ENCODE measurements around the gene RUFY3. TPM values are rescaled to one million over a fixed set of nuclear protein-coding genes. Genes with fewer than 3 reads are reported as not detected.

The RUFY3 gene
- total RNA-seq, 1 experiment from 2014 or later, result 25.1 TPM

GRCh38 chr4:70711599-70711998 is 10.2 kb upstream of the RUFY3 start:
- H3K27me3 ChIP-seq (replicated peaks; ENCODE audit: insufficient read depth, low read depth, low read length, poor library complexity), result no peaks in the 10 kb centered on the region
- no peaks in the 10 kb centered on the region for H3K4me1 ChIP-seq (ENCODE audit: insufficient read depth, low read length, poor library complexity, severe bottlenecking)
- ChIA-PET CTCF (no interaction called here), POLR2A (ENCODE audit: low non-redundant PET) (interaction anchor here (0.5 kb wide), 1 partner anchor 166 kb away, joined by 3 read pairs; no protein-coding TSS in a partner anchor)
- no TSS peak for BruUV-seq (replicated peaks)
- TF ChIP-seq EZH2 (IDR thresholded peaks at IDR 0.05; ENCODE audit: borderline replicate concordance, low read depth, low read length, poor library complexity, severe bottlenecking) (no peak), CTCF (conservative IDR thresholded peaks at IDR 0.05; ENCODE audit: low read depth, low read length) (no peak)
- H3K9me3 ChIP-seq (ENCODE audit: low read depth, low read length, poor library complexity, severe bottlenecking), result no peaks in the 10 kb centered on the region
- no peak overlapping the region for H3K4me3 ChIP-seq (ENCODE audit: low read depth, low read length, poor library complexity, severe bottlenecking)
- no peak overlapping the region for H3K27ac ChIP-seq (ENCODE audit: low read depth, low read length, poor library complexity, severe bottlenecking)
- intact Hi-C loops (cut with micrococcal nuclease; ENCODE audit: unreplicated experiment), result no loop called here
- H3K36me3 ChIP-seq (ENCODE audit: insufficient read depth, low read length, poor library complexity, severe bottlenecking), result no peaks in the 10 kb centered on the region
- DNase-seq (ENCODE audit: low spot score), result no peak

GRCh38 chr4:70712150-70712549 is 9.6 kb upstream of the RUFY3 start:
- BruUV-seq (replicated peaks), result no TSS peak
- CTCF ChIA-PET, result no interaction called here

DNA sequence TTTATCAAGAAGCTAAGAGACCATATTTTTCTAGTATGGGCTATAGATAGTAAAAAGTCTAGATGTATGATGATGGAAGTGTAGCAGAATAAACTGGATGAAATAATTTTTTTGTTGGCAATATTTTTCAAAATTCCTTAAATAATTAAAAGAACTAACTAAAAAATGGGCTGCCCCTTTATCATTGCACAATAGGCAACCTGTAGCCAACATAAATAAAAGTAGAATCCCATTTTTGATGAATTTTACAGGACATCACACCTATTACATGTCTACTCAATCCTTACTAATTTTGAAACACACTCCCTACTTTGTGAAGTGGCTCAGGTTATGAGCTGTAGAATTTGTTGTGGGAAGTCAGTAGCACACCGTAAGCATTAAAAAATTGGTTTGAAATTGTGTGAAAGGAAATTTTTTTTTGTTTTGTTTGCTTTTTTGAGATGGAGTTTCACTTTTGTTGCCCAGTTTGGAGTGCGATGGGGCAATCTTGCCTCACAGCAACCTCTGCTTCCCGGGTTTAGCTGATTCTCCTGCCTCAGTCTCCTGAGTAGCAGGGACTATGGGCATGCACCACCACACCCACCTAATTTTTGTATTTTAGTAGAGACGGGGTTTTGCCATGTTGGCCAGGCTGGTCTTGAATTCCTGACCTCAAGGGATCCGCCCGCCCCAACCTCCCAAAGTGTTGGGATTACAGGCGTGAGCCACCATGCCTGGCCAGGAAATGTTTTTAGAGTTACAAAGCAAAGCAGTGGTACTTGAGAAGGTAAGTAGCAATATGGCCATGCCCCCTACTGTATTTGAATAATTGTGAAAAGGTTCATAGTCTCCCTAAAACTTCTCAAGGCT is 8.9 kb upstream of the RUFY3 start:
- Histone ChIP-seq H3K27ac (ENCODE audit: low read depth, low read length, poor library complexity, severe bottlenecking) (no peak overlapping the region), H3K4me3 (ENCODE audit: low read depth, low read length, poor library complexity, severe bottlenecking) (no peak overlapping the region), H3K9me3 (ENCODE audit: low read depth, low read length, poor library complexity, severe bottlenecking) (no peaks in the 10 kb centered on the region), H3K4me1 (ENCODE audit: insufficient read depth, low read length, poor library complexity, severe bottlenecking) (no peaks in the 10 kb centered on the region), H3K27me3 (replicated peaks; ENCODE audit: insufficient read depth, low read depth, low read length, poor library complexity) (no peaks in the 10 kb centered on the region), H3K36me3 (ENCODE audit: insufficient read depth, low read length, poor library complexity, severe bottlenecking) (no peaks in the 10 kb centered on the region)
- ChIA-PET CTCF (no interaction called here), POLR2A (ENCODE audit: low non-redundant PET) (no interaction called here)
- DNase-seq (ENCODE audit: low spot score), result no peak
- BruUV-seq (replicated peaks), result no TSS peak
- intact Hi-C loops (cut with micrococcal nuclease; ENCODE audit: unreplicated experiment), result no loop called here
- TF ChIP-seq CTCF (conservative IDR thresholded peaks at IDR 0.05; ENCODE audit: low read depth, low read length) (no peak), EZH2 (IDR thresholded peaks at IDR 0.05; ENCODE audit: borderline replicate concordance, low read depth, low read length, poor library complexity, severe bottlenecking) (no peak)

More at GRCh38 chr4:70712150-70712549, 9.6 kb upstream of the RUFY3 start:
- H3K27me3 ChIP-seq (replicated peaks; ENCODE audit: insufficient read depth, low read depth, low read length, poor library complexity), result no peaks in the 10 kb centered on the region
- DNase-seq (ENCODE audit: low spot score), result no peak
- no peak overlapping the region for H3K4me3 ChIP-seq (ENCODE audit: low read depth, low read length, poor library complexity, severe bottlenecking)
- no peak for TF ChIP-seq CTCF (conservative IDR thresholded peaks at IDR 0.05; ENCODE audit: low read depth, low read length)
- no peak for TF ChIP-seq EZH2 (IDR thresholded peaks at IDR 0.05; ENCODE audit: borderline replicate concordance, low read depth, low read length, poor library complexity, severe bottlenecking)
- POLR2A ChIA-PET (ENCODE audit: low non-redundant PET), result no interaction called here
- H3K4me1 ChIP-seq (ENCODE audit: insufficient read depth, low read length, poor library complexity, severe bottlenecking), result no peaks in the 10 kb centered on the region
- intact Hi-C loops (cut with micrococcal nuclease; ENCODE audit: unreplicated experiment), result no loop called here
- H3K27ac ChIP-seq (ENCODE audit: low read depth, low read length, poor library complexity, severe bottlenecking), result no peak overlapping the region
- no peaks in the 10 kb centered on the region for H3K36me3 ChIP-seq (ENCODE audit: insufficient read depth, low read length, poor library complexity, severe bottlenecking)
- H3K9me3 ChIP-seq (ENCODE audit: low read depth, low read length, poor library complexity, severe bottlenecking), result no peaks in the 10 kb centered on the region

Measured in A673 (cell line).